T-cell (primary cell): Measurements from ENCODE around the gene LOXHD1. TPM values are rescaled to one million over a fixed set of nuclear protein-coding genes. Genes with fewer than 3 reads are reported as not detected.

Experiments used
- ATAC-seq, 4 experiments: fragments of 200-7000 bp in 3 of 4; fragments of 150-1000 bp in 1 of 4; cut with Tn5 transposase; replicated peaks in 1 of 4; 1 replicate in 3 of 4; 2 replicates in 1 of 4; pipeline ENCODE4 v1.10.0; 2021; ENCODE audit warnings: moderate library complexity in 3 of 4, mild to moderate bottlenecking in 2 of 4, moderate number of reproducible peaks in 1 of 4
- CTCF ChIA-PET, 2 donors: fragments of 300-600 bp; sonication (Branson Sonifier 250); formaldehyde crosslinking; loops; one replicate each; lab custom pipeline; 2022; ENCODE audit warnings: antibody characterized with exemption in 2 of 2; lab: Charles Lee
- POLR2A ChIA-PET, 2 donors: fragments of 300-600 bp; sonication (Branson Sonifier 250); formaldehyde crosslinking; loops; one replicate each; lab custom pipeline; 2022; ENCODE audit warnings: antibody characterized with exemption in 2 of 2; lab: Charles Lee
- DNase-seq, 35 experiments: peaks; one replicate each; pipeline versions ENCODE4 v3.0.0 to v3.0.0-alpha.2; 2013 to 2023
- H3K27ac ChIP-seq: one replicate; pipeline ENCODE4 v1.5.1; 2013; ENCODE audit warnings: low read length
- H3K27me3 ChIP-seq, 2 experiments: replicated peaks in 1 of 2; 1 replicate in 1 of 2; 2 replicates in 1 of 2; pipeline versions ENCODE4 v1.6.1 to v1.7.0; 2013; ENCODE audit warnings: low read length in 1 of 2, mixed read lengths in 1 of 2; ENCODE audit not compliant: control insufficient read depth in 2 of 2, insufficient read depth in 2 of 2; ENCODE audit errors: extremely low read depth in 1 of 2
- H3K36me3 ChIP-seq, 2 donors: 1 replicate in 1 of 2; 2 replicates in 1 of 2; pipeline versions ENCODE4 v1.6.1 to v1.7.0; 2013; ENCODE audit warnings: low read length in 1 of 2; ENCODE audit not compliant: control insufficient read depth in 2 of 2, insufficient read depth in 1 of 2; ENCODE audit errors: extremely low read depth in 1 of 2
- H3K4me1 ChIP-seq, 2 experiments: 1 replicate in 1 of 2; 2 replicates in 1 of 2; pipeline versions ENCODE4 v1.6.1 to v1.7.0; 2013; ENCODE audit warnings: low read length in 2 of 2, mixed read lengths in 1 of 2; ENCODE audit not compliant: insufficient read depth in 2 of 2, control insufficient read depth in 1 of 2; ENCODE audit errors: extremely low read depth in 1 of 2
- H3K4me3 ChIP-seq, 2 donors: 1 replicate in 1 of 2; 2 replicates in 1 of 2; pipeline versions ENCODE4 v1.5.1 to v1.7.0; 2013; ENCODE audit warnings: mild to moderate bottlenecking in 2 of 2, low read length in 1 of 2, moderate library complexity in 1 of 2; ENCODE audit not compliant: control insufficient read depth in 1 of 2; ENCODE audit errors: extremely low read depth in 1 of 2
- H3K9me3 ChIP-seq: 2 replicates; pipeline ENCODE4 v1.7.0; 2013
- H3K27ac Mint-ChIP-seq, 2 donors: one replicate each; pipeline ENCODE4 v1.8.0; 2020 to 2021; ENCODE audit warnings: mild to moderate bottlenecking in 2 of 2, mixed read lengths in 2 of 2
- H3K27me3 Mint-ChIP-seq, 2 donors: one replicate each; pipeline ENCODE4 v1.8.0; 2021 to 2022; ENCODE audit warnings: mixed read lengths in 2 of 2
- H3K36me3 Mint-ChIP-seq: one replicate; pipeline ENCODE4 v1.8.0; 2021; ENCODE audit warnings: mixed read lengths
- H3K4me1 Mint-ChIP-seq, 3 donors: one replicate each; pipeline ENCODE4 v1.8.0; 2020 to 2022; ENCODE audit warnings: mixed read lengths in 3 of 3, mild to moderate bottlenecking in 1 of 3
- H3K4me3 Mint-ChIP-seq, 3 donors: one replicate each; pipeline ENCODE4 v1.8.0; 2020 to 2022; ENCODE audit warnings: mild to moderate bottlenecking in 3 of 3, mixed read lengths in 3 of 3, moderate library complexity in 3 of 3
- H3K9me3 Mint-ChIP-seq, 3 donors: one replicate each; pipeline ENCODE4 v1.8.0; 2020 to 2022; ENCODE audit warnings: mixed read lengths in 3 of 3
- WGBS: methylation state at CpG from one replicate; pipeline ENCODE4 v1.1.5; 2013; ENCODE audit warnings: missing lambda C conversion rate; ENCODE audit not compliant: insufficient coverage; 5-methylcytosine and 5-hydroxymethylcytosine counted together
- total RNA-seq, 35 experiments: library from RNA in 6 of 35; stranded (reverse) in 6 of 35; fragments of 120-200 nt in 1 of 35; gene quantifications; one replicate each; pipeline versions ENCODE4 v1.2.1 to v1.2.4 and lab custom pipeline; 2013 to 2026

The LOXHD1 gene
- total RNA-seq, 5 donors from 2014 or later (not counting 1 experiment from before 2014, with no cell fraction given), result 0.07 to 0.21 (median 0.15) TPM; not detected in 1

DNA sequence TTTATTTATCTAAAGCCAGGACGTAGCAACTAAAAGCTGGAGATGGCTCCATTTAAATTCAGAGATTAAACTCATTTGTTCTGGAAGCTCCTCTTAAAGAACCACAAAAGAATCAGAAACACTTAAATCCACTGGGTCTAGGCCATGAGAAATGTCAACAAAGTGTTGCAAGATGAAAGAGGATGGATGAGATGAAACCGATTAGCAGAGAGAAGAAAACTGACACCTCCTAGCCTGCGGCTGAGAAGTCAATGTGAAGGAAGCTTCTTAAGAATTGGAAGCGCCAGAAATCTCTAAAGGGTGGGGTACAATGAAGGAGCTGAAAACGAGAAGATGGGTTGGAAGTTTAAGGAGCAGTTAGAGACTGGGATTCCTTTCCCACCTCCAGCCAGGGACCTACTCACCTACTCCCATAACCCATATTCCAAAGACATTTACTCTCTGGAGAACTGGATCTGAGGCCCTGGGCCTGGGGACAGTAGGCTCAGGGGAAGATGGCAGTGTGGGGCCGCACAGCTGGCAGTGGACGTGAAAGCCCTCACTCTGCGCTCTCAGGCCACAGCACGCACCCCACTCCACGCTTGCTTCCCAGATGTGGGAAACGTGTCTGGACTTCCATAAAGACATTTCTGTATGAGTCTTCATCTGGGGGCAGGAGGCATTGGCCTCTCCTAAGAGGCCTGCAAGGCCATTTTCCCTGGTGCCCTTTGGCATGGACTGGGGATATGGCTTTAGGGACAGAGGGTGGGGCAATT is 188.4 kb downstream of the LOXHD1 start:
- Mint-ChIP-seq H3K4me3 (no peak overlapping the region), H3K27me3 (peaks cover 7 to 14% of the 10 kb centered on the region in 2 donors), H3K36me3 (no peaks in the 10 kb centered on the region), H3K4me1 (no peaks in the 10 kb centered on the region), H3K9me3 (no peaks in the 10 kb centered on the region), H3K27ac (no peak overlapping the region)
- DNase-seq (no peak), ATAC-seq (no peak)
- Histone ChIP-seq H3K9me3 (no peaks in the 10 kb centered on the region), H3K4me1 (no peaks in the 10 kb centered on the region), H3K36me3 (no peaks in the 10 kb centered on the region), H3K4me3 (no peak overlapping the region), H3K27ac (no peak overlapping the region), H3K27me3 (peaks cover 0 to 24% of the 10 kb centered on the region in 2 experiments)
- POLR2A ChIA-PET, result no interaction called here
- 98% methylated on average over 5 of the region's 11 CpGs for WGBS
- CTCF ChIA-PET, result no interaction called here

DNA sequence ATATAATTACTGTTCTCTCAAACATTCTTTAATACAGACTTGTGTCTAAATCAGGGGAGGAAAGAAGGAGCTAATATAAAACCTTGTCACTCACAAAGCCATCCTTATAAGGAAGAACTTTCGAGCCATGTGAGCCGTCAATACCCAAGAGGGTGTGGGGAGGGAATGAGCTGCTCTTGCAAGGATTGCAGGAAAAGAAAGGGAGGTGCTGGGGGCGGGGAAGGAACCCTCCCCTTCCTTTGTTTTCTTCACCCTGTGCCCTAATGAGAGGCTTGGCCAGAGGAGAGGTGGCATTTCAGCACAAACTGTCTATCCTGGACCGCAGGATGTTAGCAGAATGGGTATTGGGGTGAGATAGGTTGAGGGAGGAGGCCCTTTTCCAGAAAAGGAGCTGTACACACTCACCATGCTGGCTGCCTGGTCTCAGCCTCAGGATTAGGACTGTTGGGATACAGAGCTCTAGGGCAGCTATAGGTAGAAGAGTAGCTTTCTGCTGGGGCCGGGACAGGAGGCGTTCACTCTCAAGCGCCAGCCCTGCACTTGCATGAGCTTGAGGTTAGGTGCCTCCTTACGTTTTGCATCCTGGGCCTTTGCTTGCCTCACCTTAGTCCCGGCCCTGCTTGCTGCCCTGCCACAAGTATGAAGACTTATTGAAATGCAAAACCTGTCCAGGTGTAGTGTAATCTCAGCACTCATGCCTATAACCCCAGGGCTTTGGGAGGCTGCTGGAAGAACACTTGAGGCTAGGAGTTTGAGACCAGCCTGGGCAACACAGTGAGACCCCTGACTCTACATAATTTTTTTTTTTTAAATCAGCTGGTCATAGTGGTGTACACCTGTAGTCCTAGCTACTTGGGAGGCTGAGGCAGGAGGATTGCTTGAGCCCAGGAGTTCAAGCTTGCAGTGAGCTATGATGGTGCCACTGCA is 190.5 kb downstream of the LOXHD1 start:
- Mint-ChIP-seq H3K4me1 (no peaks in the 10 kb centered on the region), H3K27ac (no peak overlapping the region), H3K27me3 (peaks cover 7 to 14% of the 10 kb centered on the region in 2 donors), H3K4me3 (no peak overlapping the region), H3K9me3 (no peaks in the 10 kb centered on the region), H3K36me3 (no peaks in the 10 kb centered on the region)
- ChIA-PET CTCF (no interaction called here), POLR2A (no interaction called here)
- Histone ChIP-seq H3K36me3 (no peaks in the 10 kb centered on the region), H3K27ac (no peak overlapping the region), H3K9me3 (no peaks in the 10 kb centered on the region), H3K4me3 (no peak overlapping the region), H3K27me3 (peaks cover 0 to 21% of the 10 kb centered on the region in 2 experiments), H3K4me1 (no peaks in the 10 kb centered on the region)
- ATAC-seq (no peak), DNase-seq (no peak)
- 66% methylated on average over 6 of the region's 9 CpGs for WGBS

DNA sequence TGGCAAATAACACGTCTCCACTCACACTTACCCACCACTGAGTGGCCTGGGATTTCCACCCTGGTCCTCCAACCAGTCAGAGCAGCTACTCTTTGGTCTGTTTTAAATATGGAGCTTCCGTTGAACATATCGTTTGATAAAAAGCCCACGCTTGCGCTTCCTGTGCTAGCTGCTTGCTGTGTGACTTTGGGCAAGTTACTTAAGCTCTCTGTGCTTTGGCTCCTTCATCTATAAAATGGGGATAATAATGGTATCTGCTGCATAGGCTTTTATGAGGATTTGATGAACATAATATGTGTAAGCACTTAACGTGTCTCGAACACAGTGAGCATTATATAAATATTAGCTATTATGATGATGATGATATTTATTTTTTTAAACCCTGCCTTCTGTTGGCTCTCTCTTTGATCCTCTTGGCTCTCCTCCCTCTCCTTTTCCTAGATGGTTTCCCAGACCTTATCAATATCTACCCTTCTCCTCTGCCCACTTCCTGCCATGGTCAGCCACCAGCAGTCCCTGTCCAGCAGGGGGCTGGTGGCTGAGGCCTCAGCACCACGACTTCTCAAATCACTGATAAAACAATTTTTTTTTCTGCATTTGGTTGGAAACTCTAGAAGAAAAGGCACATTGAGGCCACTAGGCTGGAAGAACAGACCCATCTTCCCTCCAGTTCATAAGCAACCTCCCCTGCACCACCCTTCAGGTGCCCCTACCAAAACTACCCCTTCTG is 191.9 kb downstream of the LOXHD1 start:
- H3K9me3 ChIP-seq, result no peaks in the 10 kb centered on the region
- DNase-seq (no peak), ATAC-seq (no peak)
- no peaks in the 10 kb centered on the region for H3K4me1 Mint-ChIP-seq
- CTCF ChIA-PET, result no interaction called here
- H3K4me3 ChIP-seq, result no peak overlapping the region
- POLR2A ChIA-PET, result no interaction called here
- WGBS, result 75% methylated on average over 5 of the region's 8 CpGs
- no peak overlapping the region for H3K4me3 Mint-ChIP-seq
- no peaks in the 10 kb centered on the region for H3K9me3 Mint-ChIP-seq
- peaks cover 7 to 10% of the 10 kb centered on the region in 2 donors for H3K27me3 Mint-ChIP-seq
- H3K36me3 ChIP-seq, result no peaks in the 10 kb centered on the region
- H3K27ac Mint-ChIP-seq, result no peak overlapping the region
- H3K4me1 ChIP-seq, result no peaks in the 10 kb centered on the region
- no peak overlapping the region for H3K27ac ChIP-seq
- no peaks in the 10 kb centered on the region for H3K36me3 Mint-ChIP-seq
- peaks cover 0 to 24% of the 10 kb centered on the region in 2 experiments for H3K27me3 ChIP-seq

DNA sequence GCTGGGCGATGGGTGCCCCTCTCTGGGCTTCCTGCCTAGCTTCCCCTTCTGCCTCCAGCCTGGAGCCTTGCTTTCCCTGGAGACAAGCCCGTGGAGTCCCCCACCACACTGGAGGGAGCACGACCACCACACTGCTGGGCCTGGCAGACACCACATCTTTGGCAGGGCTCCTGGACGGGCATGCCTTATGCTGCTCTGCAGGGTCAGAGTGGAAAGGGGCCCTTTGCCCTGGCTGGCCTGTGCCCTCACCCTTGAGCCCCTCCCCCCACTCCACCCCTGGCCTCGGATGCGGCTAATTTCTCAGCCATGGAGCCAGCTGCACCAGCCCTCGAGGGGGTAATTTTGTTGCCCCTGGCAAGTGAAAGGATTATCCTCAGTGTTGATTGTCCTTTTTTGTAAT is 194.5 kb downstream of the LOXHD1 start:
- POLR2A ChIA-PET, result no interaction called here
- Mint-ChIP-seq H3K4me1 (no peaks in the 10 kb centered on the region), H3K36me3 (no peaks in the 10 kb centered on the region), H3K27me3 (peaks cover 3 to 7% of the 10 kb centered on the region in 2 donors), H3K27ac (no peak overlapping the region), H3K4me3 (no peak overlapping the region), H3K9me3 (no peaks in the 10 kb centered on the region)
- Histone ChIP-seq H3K27ac (no peak overlapping the region), H3K36me3 (no peaks in the 10 kb centered on the region), H3K9me3 (no peaks in the 10 kb centered on the region), H3K4me3 (no peak overlapping the region), H3K27me3 (peaks cover 0 to 26% of the 10 kb centered on the region in 2 experiments), H3K4me1 (no peaks in the 10 kb centered on the region)
- ATAC-seq (no peak), DNase-seq (no peak)
- WGBS, result 46% methylated on average over 4 of the region's 7 CpGs
- CTCF ChIA-PET, result no interaction called here

DNA sequence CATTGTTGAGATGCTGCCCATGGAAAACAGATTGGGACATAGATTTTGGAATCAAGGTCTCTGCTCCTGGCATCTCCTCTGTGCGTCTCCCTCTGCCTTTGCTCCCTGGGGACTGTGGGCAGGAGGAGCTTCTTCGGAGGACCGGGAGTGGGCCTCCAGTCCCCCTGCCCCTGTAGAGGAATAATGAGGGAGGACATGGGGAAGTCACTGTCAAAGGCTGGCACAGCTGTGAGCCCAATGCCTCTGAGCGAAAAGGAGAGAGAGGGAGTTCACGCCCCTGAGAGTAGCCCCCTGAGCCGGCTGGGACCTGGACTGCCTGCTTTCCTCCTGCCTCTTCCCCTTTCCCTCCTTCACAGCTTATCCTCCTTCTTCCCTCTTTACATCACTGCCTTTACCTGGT is 195.0 kb downstream of the LOXHD1 start:
- H3K9me3 ChIP-seq, result no peaks in the 10 kb centered on the region
- WGBS, result 68% methylated on average over 3 of the region's 6 CpGs
- ChIA-PET CTCF (interaction anchor here (0.6 to 0.7 kb wide), 3 partner anchors 12 to 811 kb away, joined by 3 to 14 read pairs (median 5); no protein-coding TSS in a partner anchor), POLR2A (no interaction called here)
- H3K9me3 Mint-ChIP-seq, result no peaks in the 10 kb centered on the region
- H3K36me3 Mint-ChIP-seq, result no peaks in the 10 kb centered on the region
- no peak overlapping the region for H3K27ac ChIP-seq
- H3K4me1 Mint-ChIP-seq, result no peaks in the 10 kb centered on the region
- no peaks in the 10 kb centered on the region for H3K36me3 ChIP-seq
- peaks cover 0 to 24% of the 10 kb centered on the region in 2 experiments for H3K27me3 ChIP-seq
- H3K4me3 Mint-ChIP-seq, result no peak overlapping the region
- H3K27me3 Mint-ChIP-seq, result peaks cover 3 to 7% of the 10 kb centered on the region in 2 donors
- DNase-seq (no peak), ATAC-seq (no peak)
- no peaks in the 10 kb centered on the region for H3K4me1 ChIP-seq
- H3K27ac Mint-ChIP-seq, result no peak overlapping the region
- H3K4me3 ChIP-seq, result no peak overlapping the region

DNA sequence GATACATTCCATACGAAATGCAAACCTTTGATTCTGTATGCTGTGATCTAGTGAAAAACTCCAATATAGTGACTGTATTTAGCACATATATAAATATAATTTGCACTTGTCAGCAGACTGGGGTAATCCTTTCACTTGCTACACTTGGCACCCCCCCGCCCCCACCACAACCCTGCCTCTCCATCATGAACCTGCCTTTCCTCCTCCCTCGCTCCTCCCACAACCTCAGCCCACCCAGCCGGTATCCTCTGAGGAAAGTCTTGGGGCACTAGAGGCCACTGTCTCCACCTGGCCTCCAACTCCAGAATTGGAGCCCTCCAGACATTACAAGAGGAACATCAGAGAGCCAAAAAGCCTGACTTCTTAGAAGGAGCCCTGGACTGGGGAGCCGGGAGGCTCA is 196.3 kb downstream of the LOXHD1 start:
- Mint-ChIP-seq H3K4me3 (no peak overlapping the region), H3K4me1 (no peaks in the 10 kb centered on the region), H3K9me3 (no peaks in the 10 kb centered on the region), H3K27me3 (peaks cover 6 to 7% of the 10 kb centered on the region in 2 donors), H3K27ac (no peak overlapping the region), H3K36me3 (no peaks in the 10 kb centered on the region)
- 100% methylated on average over 2 of the region's 5 CpGs for WGBS
- ATAC-seq (no peak), DNase-seq (no peak)
- H3K27me3 ChIP-seq, result peaks cover 0 to 22% of the 10 kb centered on the region in 2 experiments
- ChIA-PET CTCF (no interaction called here), POLR2A (no interaction called here)
- H3K4me1 ChIP-seq, result no peaks in the 10 kb centered on the region
- no peak overlapping the region for H3K4me3 ChIP-seq
- no peaks in the 10 kb centered on the region for H3K9me3 ChIP-seq
- no peaks in the 10 kb centered on the region for H3K36me3 ChIP-seq
- H3K27ac ChIP-seq, result no peak overlapping the region
